BJ (cell line): ENCODE data around the gene CBX4. TPM values are rescaled to one million over a fixed set of nuclear protein-coding genes. Genes with fewer than 3 reads are reported as not detected.

Experiments used
- CTCF ChIA-PET: fragments of 350-600 bp; formaldehyde crosslinking; extraction: SDS; loops from one replicate; lab custom pipeline; 2021; ENCODE audit warnings: antibody characterized with exemption, inconsistent platforms; lab: Yijun Ruan, JAX
- POLR2A ChIA-PET: fragments of 300-600 bp; sonication (Branson Sonifier 250); formaldehyde crosslinking; extraction: SDS; loops from one replicate; lab custom pipeline; 2021; ENCODE audit warnings: antibody characterized with exemption; lab: Charles Lee
- DNase-seq: peaks from one replicate; pipeline ENCODE4 v3.0.0-alpha.2; 2011; ENCODE audit warnings: low read depth
- H3K27me3 ChIP-seq: 2 replicates; pipeline ENCODE4 v1.6.0; 2011; ENCODE audit warnings: low read length; ENCODE audit not compliant: control insufficient read depth, insufficient read depth
- H3K36me3 ChIP-seq: 2 replicates; pipeline ENCODE4 v1.5.1; 2011; ENCODE audit warnings: low read length; ENCODE audit not compliant: control insufficient read depth, insufficient read depth
- H3K4me3 ChIP-seq: 2 replicates; pipeline ENCODE4 v1.5.1; 2011; ENCODE audit warnings: low read depth, mild to moderate bottlenecking, control low read depth, low read length
- polyA plus RNA-seq: library from polyadenylated mRNA; depleted of rRNA; stranded (reverse); fragments of >200 nt; gene quantifications from 2 replicates; pipeline ENCODE4 v1.2.3, GENCODE V29; 2011
- TF ChIP-seq, protein P1 (sequence below): IDR thresholded peaks from 2 replicates; pipeline ENCODE4 v1.5.1; 2011; ENCODE audit warnings: low read depth, mild to moderate bottlenecking, control low read depth, inconsistent platforms, low read length, moderate library complexity; ENCODE audit not compliant: insufficient read depth

Gene CBX4
- polyA plus RNA-seq, 1 experiment: 10.4 TPM

DNA sequence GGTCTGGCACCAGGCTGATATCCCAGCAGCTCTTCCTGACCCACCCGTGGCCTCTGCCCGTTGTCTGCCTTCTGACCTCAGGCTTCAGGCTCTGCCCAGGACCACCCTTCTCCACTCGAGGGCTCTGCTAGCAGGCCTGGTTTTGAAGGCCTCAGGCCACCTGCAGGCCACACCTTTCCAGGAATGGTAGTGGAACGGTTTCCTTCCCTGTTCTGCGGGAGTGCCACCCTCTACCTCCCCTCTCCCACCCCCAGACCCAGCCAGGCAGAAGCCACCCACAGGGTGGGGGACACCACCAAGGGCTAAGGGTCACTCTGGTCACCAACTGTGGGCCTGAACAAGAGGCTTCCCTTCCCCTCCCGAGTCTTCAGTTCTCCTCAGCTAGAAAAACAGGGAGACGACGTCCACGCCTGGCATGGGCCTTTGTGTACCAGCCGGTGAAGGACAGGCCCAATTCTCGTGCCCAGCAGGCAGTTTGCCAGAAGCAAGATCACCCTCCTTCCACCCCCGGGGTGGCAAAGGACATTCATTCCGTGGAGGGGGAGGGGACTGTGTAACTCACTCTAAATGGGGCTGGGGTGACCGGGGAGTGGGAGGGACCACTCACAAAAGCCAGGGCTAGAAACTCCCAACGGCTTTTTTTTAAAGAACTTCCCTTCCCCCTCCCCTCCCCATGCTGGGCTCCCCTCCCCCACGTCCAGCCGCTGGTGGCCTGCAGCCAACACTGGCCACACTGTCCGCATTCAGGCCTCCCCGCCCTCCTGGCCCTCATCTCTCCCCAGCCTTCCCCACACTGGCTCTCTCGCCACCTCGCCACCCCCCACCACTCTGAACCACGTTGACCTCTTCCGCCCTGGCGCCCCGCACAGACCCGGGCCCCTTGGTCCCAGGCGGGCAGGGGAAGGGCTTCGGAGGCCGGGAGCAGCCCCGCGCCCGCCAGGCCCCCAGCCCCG, 7.7 kb downstream of the CBX4 start:
- H3K4me3 ChIP-seq: no peak overlapping the region
- TF ChIP-seq, protein P1, sequence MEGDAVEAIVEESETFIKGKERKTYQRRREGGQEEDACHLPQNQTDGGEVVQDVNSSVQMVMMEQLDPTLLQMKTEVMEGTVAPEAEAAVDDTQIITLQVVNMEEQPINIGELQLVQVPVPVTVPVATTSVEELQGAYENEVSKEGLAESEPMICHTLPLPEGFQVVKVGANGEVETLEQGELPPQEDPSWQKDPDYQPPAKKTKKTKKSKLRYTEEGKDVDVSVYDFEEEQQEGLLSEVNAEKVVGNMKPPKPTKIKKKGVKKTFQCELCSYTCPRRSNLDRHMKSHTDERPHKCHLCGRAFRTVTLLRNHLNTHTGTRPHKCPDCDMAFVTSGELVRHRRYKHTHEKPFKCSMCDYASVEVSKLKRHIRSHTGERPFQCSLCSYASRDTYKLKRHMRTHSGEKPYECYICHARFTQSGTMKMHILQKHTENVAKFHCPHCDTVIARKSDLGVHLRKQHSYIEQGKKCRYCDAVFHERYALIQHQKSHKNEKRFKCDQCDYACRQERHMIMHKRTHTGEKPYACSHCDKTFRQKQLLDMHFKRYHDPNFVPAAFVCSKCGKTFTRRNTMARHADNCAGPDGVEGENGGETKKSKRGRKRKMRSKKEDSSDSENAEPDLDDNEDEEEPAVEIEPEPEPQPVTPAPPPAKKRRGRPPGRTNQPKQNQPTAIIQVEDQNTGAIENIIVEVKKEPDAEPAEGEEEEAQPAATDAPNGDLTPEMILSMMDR: no peak
- DNase-seq: no peak
- H3K36me3 ChIP-seq: peaks cover 18% of the 10 kb centered on the region
- H3K27me3 ChIP-seq: no peaks in the 10 kb centered on the region; the same call in 1 of the 2 replicates
- ChIA-PET CTCF (interaction anchor here (0.8 to 1.8 kb wide), 3 partner anchors 10 to 45 kb away, joined by 3 to 4 read pairs (median 3); no protein-coding TSS in a partner anchor), POLR2A (no interaction called here)

DNA sequence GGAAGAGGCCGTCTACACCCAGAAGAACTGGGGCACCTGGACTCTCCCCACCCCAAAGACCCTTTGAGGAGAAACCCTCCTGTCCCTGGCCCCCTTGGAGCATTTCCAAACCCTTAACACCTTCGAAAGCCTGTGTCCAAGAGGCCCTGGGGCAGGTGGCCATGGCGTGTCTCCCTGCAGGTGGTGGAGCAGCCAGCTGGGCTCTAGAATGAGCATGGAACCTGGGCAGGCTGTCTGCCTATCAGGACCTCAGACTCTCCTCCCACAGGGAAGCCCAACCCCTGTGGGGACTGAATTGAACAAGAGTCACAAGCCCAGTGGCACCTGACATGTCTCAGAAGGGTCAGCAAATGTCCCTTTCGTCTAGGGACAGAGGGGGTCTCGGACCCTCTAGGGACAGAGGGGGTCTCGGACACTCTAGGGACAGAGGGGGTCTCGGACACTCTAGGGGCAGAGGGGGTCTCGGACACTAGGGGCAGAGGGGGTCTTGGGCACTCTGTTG, 8.4 kb downstream of the CBX4 start:
- Histone ChIP-seq H3K36me3 (peaks cover 17% of the 10 kb centered on the region), H3K27me3 (no peaks in the 10 kb centered on the region; the same call in 1 of the 2 replicates), H3K4me3 (no peak overlapping the region)
- TF ChIP-seq, protein P1: no peak
- POLR2A ChIA-PET: no interaction called here
- CTCF ChIA-PET: interaction anchor here (1.8 kb wide), 1 partner anchor 9 kb away, joined by 4 read pairs; no protein-coding TSS in a partner anchor
- no peak for DNase-seq

DNA sequence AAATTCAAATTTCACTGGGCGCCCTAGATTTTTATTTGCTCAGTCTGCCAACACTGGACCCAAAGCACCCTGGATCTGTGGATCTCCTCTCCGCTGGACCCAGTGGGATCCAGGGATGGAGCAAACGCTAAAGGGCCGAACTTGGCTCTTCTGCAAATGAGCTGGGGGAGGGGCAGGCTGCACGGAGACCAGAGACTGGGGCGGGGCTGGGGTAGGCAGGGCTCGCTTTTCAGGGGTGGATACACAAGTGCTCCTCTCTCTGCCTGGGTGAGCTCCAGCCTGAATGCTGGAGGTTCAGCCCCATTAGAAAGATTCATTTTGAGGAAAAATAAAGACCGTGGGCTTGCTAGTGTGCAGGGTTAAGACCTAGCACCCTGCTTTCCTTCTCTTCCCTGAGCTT, 8.9 kb downstream of the CBX4 start:
- DNase-seq: no peak
- ChIA-PET POLR2A (no interaction called here), CTCF (interaction anchor here (1.8 kb wide), 1 partner anchor 9 kb away, joined by 4 read pairs; no protein-coding TSS in a partner anchor)
- Histone ChIP-seq H3K36me3 (peaks cover 14% of the 10 kb centered on the region), H3K27me3 (no peaks in the 10 kb centered on the region; the same call in 1 of the 2 replicates), H3K4me3 (no peak overlapping the region)
- TF ChIP-seq, protein P1: no peak

DNA sequence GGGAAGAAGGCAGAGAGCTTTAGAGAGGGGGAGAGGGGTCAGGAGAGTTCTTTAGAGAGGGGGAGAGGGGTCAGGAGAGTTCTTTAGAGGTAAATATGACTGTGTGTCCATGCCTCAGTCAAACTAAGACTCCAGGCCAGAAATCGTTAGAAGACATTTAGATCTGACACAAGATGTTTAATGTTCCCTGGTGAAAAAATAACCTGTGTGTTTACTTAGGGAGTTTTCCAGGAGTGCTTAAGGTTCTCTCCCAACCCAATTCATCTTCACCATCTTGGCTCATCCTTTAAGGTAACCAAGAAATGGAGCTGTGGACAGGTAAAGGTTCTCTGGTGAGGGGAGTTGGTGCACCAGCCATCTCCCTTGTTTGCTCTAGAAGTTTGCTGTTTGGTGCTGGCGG, 9.8 kb downstream of the CBX4 start:
- H3K4me3 ChIP-seq: no peak overlapping the region
- TF ChIP-seq, protein P1: no peak
- peaks cover 7% of the 10 kb centered on the region for H3K36me3 ChIP-seq
- ChIA-PET CTCF (interaction anchor here (1.0 to 1.8 kb wide), 2 partner anchors 18 to 40 kb away, joined by 3 to 6 read pairs; no protein-coding TSS in a partner anchor), POLR2A (no interaction called here)
- no peak for DNase-seq
- no peaks in the 10 kb centered on the region; the same call in 1 of the 2 replicates for H3K27me3 ChIP-seq

DNA sequence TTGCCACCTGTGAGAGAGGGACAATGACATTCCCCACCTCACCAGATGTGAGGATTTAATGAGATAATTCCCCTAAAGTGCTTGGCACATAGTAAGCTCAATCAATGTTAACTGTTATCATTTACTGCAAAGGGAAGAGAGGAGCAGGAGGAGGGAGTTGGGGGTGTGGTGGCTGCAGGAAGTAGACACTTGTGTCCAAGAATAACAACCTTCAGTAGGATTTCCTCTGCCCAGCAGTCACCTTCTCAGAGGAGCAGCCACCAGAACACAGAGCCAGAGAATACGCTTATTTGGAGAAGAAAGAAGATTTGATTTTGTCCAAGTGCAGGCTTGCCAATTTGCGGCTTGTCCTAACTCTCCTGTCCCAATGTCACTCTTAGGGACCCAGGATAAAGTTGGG, 10.2 kb downstream of the CBX4 start:
- Histone ChIP-seq H3K4me3 (no peak overlapping the region), H3K27me3 (no peaks in the 10 kb centered on the region; the same call in 1 of the 2 replicates), H3K36me3 (peaks cover 5% of the 10 kb centered on the region)
- TF ChIP-seq, protein P1: no peak
- ChIA-PET CTCF (interaction anchor here (1.0 to 2.0 kb wide), 3 partner anchors 8 to 39 kb away, joined by 3 to 8 read pairs (median 6); no protein-coding TSS in a partner anchor), POLR2A (no interaction called here)
- no peak for DNase-seq
